SK-N-SH (cell line): Measurements from ENCODE around the gene SKIDA1. TPM values are rescaled to one million over a fixed set of nuclear protein-coding genes. Genes with fewer than 3 reads are reported as not detected.

ENCODE experiments used
- CTCF ChIA-PET: fragments of 300-600, 350-600 bp; formaldehyde crosslinking; extraction: SDS; loops from one replicate; lab custom pipeline; 2021; lab: Yijun Ruan, JAX
- POLR2A ChIA-PET: fragments of 350-600 bp; sonication (Branson Sonifier 250); formaldehyde crosslinking; extraction: SDS; loops from one replicate; lab custom pipeline; 2020; ENCODE audit warnings: antibody characterized with exemption, inconsistent platforms; lab: Yijun Ruan, JAX
- DNase-seq: peaks from one replicate; pipeline ENCODE4 v3.0.0; 2012
- H2AFZ ChIP-seq: fragments of 200-600 bp; sonication (generic); 2 replicates; pipeline ENCODE4 v1.8.1; 2016; ENCODE audit warnings: antibody characterized with exemption, mild to moderate bottlenecking, low read depth
- H3F3A ChIP-seq: fragments of 200-600 bp; sonication (generic); replicated peaks from 2 replicates; pipeline ENCODE3; 2016; ENCODE audit warnings: antibody characterized with exemption, mild to moderate bottlenecking; ENCODE audit not compliant: insufficient read depth
- H3K27ac ChIP-seq, 2 experiments: fragments of 200-500 bp in 1 of 2; fragments of 200-600 bp in 1 of 2; sonication (Bioruptor generic) in 1 of 2; sonication (generic), shearing (Covaris generic) in 1 of 2; 2 replicates each; pipeline versions ENCODE4 v1.5.1 to v1.6.1; 2014 to 2016; ENCODE audit warnings: low read depth in 2 of 2, inconsistent platforms in 1 of 2, low read length in 1 of 2, mild to moderate bottlenecking in 1 of 2, mixed read lengths in 1 of 2
- H3K27me3 ChIP-seq: fragments of 200-600 bp; sonication (generic), shearing (Covaris generic); 2 replicates; pipeline ENCODE4 v1.6.1; 2016; ENCODE audit warnings: mixed run types; ENCODE audit not compliant: insufficient read depth
- H3K36me3 ChIP-seq, 2 experiments: fragments of 200-500 bp in 1 of 2; fragments of 200-600 bp in 1 of 2; sonication (Bioruptor generic) in 1 of 2; sonication (generic) in 1 of 2; replicated peaks in 1 of 2; 2 replicates each; pipeline versions ENCODE3 to v1.5.1; 2014 to 2016; ENCODE audit warnings: low read length in 1 of 2, mild to moderate bottlenecking in 1 of 2; ENCODE audit not compliant: insufficient read depth in 2 of 2, control insufficient read depth in 1 of 2
- H3K4me1 ChIP-seq, 2 experiments: fragments of 200-500 bp in 1 of 2; fragments of 200-600 bp in 1 of 2; sonication (Bioruptor generic) in 1 of 2; sonication (generic), shearing (Covaris generic) in 1 of 2; 2 replicates each; pipeline versions ENCODE4 v1.5.1 to v1.6.1; 2014 to 2016; ENCODE audit warnings: low read depth in 1 of 2, low read length in 1 of 2, mixed run types in 1 of 2; ENCODE audit not compliant: insufficient read depth in 2 of 2, control insufficient read depth in 1 of 2
- H3K4me2 ChIP-seq: fragments of 200-600 bp; sonication (generic), shearing (Covaris generic); 2 replicates; pipeline ENCODE4 v1.6.1; 2017; ENCODE audit warnings: mixed run types
- H3K4me3 ChIP-seq, 2 experiments: fragments of 200-500 bp in 1 of 2; fragments of 200-600 bp in 1 of 2; sonication (Bioruptor generic) in 1 of 2; sonication (generic), shearing (Covaris generic) in 1 of 2; 2 replicates each; pipeline versions ENCODE4 v1.5.1 to v1.8.1; 2014 to 2016; ENCODE audit warnings: low read depth in 2 of 2, inconsistent platforms in 1 of 2, low read length in 1 of 2, mild to moderate bottlenecking in 1 of 2, mixed read lengths in 1 of 2, moderate library complexity in 1 of 2
- H3K79me2 ChIP-seq: fragments of 200-600 bp; sonication (generic); 2 replicates; pipeline ENCODE4 v1.8.1; 2017; ENCODE audit warnings: mild to moderate bottlenecking; ENCODE audit not compliant: insufficient read depth
- H3K9ac ChIP-seq: fragments of 200-600 bp; sonication (generic); 2 replicates; pipeline ENCODE4 v1.6.1; 2017; ENCODE audit warnings: mixed run types
- H3K9me2 ChIP-seq: fragments of 200-600 bp; sonication (generic); 2 replicates; pipeline ENCODE4 v1.6.1; 2017; ENCODE audit warnings: mixed run types
- H3K9me3 ChIP-seq: fragments of 200-600 bp; sonication (generic); 2 replicates; pipeline ENCODE4 v1.6.1; 2017; ENCODE audit warnings: mixed run types, mild to moderate bottlenecking, moderate library complexity
- H4K20me1 ChIP-seq: fragments of 200-600 bp; sonication (generic); 2 replicates; pipeline ENCODE4 v1.6.1; 2017; ENCODE audit warnings: mild to moderate bottlenecking, mixed run types; ENCODE audit not compliant: insufficient read depth
- CHD2 ChIP-seq: fragments of 150-350 bp; IDR thresholded peaks from 2 replicates; pipeline ENCODE4 v1.6.1; 2018; ENCODE audit warnings: low read length; ENCODE audit not compliant: partially characterized antibody
- FOXM1 ChIP-seq: IDR thresholded peaks from 2 replicates; pipeline ENCODE4 v1.4.0; 2012; ENCODE audit warnings: low read depth, mild to moderate bottlenecking
- GABPA ChIP-seq: IDR thresholded peaks from 2 replicates; pipeline ENCODE4 v1.4.0; 2012; ENCODE audit warnings: low read depth, mild to moderate bottlenecking
- JUND ChIP-seq: IDR thresholded peaks from 2 replicates; pipeline ENCODE4 v1.4.0; 2012
- NRF1 ChIP-seq: IDR thresholded peaks from 2 replicates; pipeline ENCODE4 v1.6.1; 2012; ENCODE audit warnings: low read depth, mild to moderate bottlenecking, low read length
- SIN3A ChIP-seq: IDR thresholded peaks from 2 replicates; pipeline ENCODE4 v1.6.1; 2012; ENCODE audit warnings: low read depth, mild to moderate bottlenecking, low read length, moderate library complexity, borderline replicate concordance
- TAF1 ChIP-seq: IDR thresholded peaks from 2 replicates; pipeline ENCODE4 v1.6.1; 2012; ENCODE audit warnings: low read depth, mild to moderate bottlenecking, low read length, moderate library complexity, borderline replicate concordance
- TCF12 ChIP-seq: IDR thresholded peaks from 2 replicates; pipeline ENCODE4 v1.4.0; 2012
- YY1 ChIP-seq: IDR thresholded peaks from 2 replicates; pipeline ENCODE4 v1.4.0; 2012; ENCODE audit warnings: low read depth, mild to moderate bottlenecking
- ZBTB33 ChIP-seq: IDR thresholded peaks from 2 replicates; pipeline ENCODE4 v1.4.0; 2012; ENCODE audit warnings: low read depth, borderline replicate concordance
- WGBS: methylation state at CpG from one replicate; pipeline ENCODE4 v1.1.6; 2017; ENCODE audit warnings: low lambda C conversion rate; 5-methylcytosine and 5-hydroxymethylcytosine counted together
- polyA plus RNA-seq, 3 experiments: library from polyadenylated mRNA; depleted of rRNA; stranded (reverse); fragments of >200 nt; gene quantifications; 2 replicates each; pipeline ENCODE4 v1.2.3, GENCODE V29; 2012
- TF ChIP-seq, protein P1 (sequence below): IDR thresholded peaks from 2 replicates; pipeline ENCODE4 v1.4.0; 2012; ENCODE audit warnings: low read depth, borderline replicate concordance
- TF ChIP-seq, protein P2 (sequence below): fragments of 150-350 bp; IDR thresholded peaks from 2 replicates; pipeline ENCODE4 v1.6.1; 2016; ENCODE audit warnings: mild to moderate bottlenecking, low read depth, low read length

The SKIDA1 gene
- polyA plus RNA-seq, 1 of the 3 experiments (the other 2 are of a cell fraction): 0.38 TPM

GRCh38 chr10:21527598-21528235 is 2.2 kb upstream of the SKIDA1 start:
- H3K9me3 ChIP-seq: no peaks in the 10 kb centered on the region
- CTCF ChIA-PET: interaction anchor here (1.1 to 11.1 kb wide), 4 partner anchors 12 to 205 kb away, joined by 3 to 101 read pairs (median 7); no protein-coding TSS in a partner anchor
- 2% methylated on average over 18 of the region's 18 CpGs for WGBS
- H4K20me1 ChIP-seq: no peaks in the 10 kb centered on the region
- H3F3A ChIP-seq: peaks cover 51% of the 10 kb centered on the region
- H3K4me2 ChIP-seq: peak overlapping the region; percentile 93
- H3K9me2 ChIP-seq: no peaks in the 10 kb centered on the region
- peak overlapping the region; percentile 70 to 76 for H3K4me3 ChIP-seq
- peak overlapping the region; percentile 98 to 99 for H3K27ac ChIP-seq
- H3K4me1 ChIP-seq: peaks cover 22 to 41% of the 10 kb centered on the region in 2 experiments; a peak in 3 of 4 replicates
- H2AFZ ChIP-seq: peak overlapping the region; percentile 25; the same call in 1 of the 2 replicates
- no peak for DNase-seq
- peak overlapping the region; percentile 94 for H3K9ac ChIP-seq
- H3K36me3 ChIP-seq: no peaks in the 10 kb centered on the region
- TF ChIP-seq TAF1 (no peak), ZBTB33 (no peak), CHD2 (no peak), SIN3A (no peak), GABPA (no peak), NRF1 (no peak), JUND (no peak), TCF12 (no peak), YY1 (0 out of 2 replicates have a peak, but pooled peaks have one; percentile 4), FOXM1 (peak; percentile 79; the same call in 1 of the 2 replicates)
- TF ChIP-seq, protein P1, sequence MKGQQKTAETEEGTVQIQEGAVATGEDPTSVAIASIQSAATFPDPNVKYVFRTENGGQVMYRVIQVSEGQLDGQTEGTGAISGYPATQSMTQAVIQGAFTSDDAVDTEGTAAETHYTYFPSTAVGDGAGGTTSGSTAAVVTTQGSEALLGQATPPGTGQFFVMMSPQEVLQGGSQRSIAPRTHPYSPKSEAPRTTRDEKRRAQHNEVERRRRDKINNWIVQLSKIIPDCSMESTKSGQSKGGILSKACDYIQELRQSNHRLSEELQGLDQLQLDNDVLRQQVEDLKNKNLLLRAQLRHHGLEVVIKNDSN: no peak
- TF ChIP-seq, protein P2, sequence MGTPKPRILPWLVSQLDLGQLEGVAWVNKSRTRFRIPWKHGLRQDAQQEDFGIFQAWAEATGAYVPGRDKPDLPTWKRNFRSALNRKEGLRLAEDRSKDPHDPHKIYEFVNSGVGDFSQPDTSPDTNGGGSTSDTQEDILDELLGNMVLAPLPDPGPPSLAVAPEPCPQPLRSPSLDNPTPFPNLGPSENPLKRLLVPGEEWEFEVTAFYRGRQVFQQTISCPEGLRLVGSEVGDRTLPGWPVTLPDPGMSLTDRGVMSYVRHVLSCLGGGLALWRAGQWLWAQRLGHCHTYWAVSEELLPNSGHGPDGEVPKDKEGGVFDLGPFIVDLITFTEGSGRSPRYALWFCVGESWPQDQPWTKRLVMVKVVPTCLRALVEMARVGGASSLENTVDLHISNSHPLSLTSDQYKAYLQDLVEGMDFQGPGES: no peak
- POLR2A ChIA-PET: interaction anchor here (0.7 to 2.9 kb wide), 6 partner anchors 9 to 571 kb away, joined by 3 to 21 read pairs (median 8); no protein-coding TSS in a partner anchor
- H3K27me3 ChIP-seq: no peaks in the 10 kb centered on the region
- H3K79me2 ChIP-seq: peaks cover 39% of the 10 kb centered on the region
